Measurements from ENCODE around the gene ROS1. TPM values are rescaled to one million over a fixed set of nuclear protein-coding genes. Genes with fewer than 3 reads are reported as not detected.

Gene ROS1
- total RNA-seq, 1 experiment from 2014 or later: not detected

DNA sequence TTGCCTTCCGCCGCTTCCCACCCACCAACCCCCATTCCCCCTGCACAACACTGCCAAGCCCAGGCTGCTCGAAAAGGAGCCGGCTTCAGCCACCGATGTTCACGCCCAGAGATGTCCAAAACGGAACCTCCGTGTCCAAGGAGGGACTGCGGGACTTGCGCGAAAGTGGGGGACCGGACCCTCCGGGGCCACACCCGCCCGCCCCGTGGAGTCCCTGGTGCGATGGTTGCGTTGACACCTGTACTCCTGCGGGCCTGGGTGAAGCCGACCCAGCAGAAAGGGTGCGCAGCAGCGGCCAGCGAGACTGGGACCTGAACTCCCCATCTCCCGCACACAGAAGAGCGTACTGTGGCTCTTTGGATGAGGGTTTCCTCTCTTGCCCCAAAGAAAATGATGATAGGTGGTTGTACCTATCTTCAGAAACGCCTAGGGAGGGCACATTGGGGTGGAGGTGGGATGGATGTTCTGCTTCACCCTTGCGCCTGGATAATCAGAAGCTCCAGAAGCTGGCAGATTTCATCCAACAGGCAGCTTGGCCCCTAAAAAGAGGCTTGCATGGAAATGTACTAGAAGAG lies 162.3 kb downstream of the ROS1 start:
- Mint-ChIP-seq H3K36me3 (ENCODE audit: insufficient read depth in 1 of 3, low read depth in 3 of 3) (no peaks in the 10 kb centered on the region; a peak in 1 of 7 replicates), H3K27me3 (ENCODE audit: low read depth) (peaks cover 84% of the 10 kb centered on the region), H3K9me3 (no peaks in the 10 kb centered on the region; a peak in 1 of 5 replicates), H3K4me1 (peaks cover 16 to 27% of the 10 kb centered on the region in 2 experiments), H3K27ac (no peak overlapping the region), H3K4me3 (peak overlapping the region in 1 of 2 experiments; percentile 26; a peak in 1 of 5 replicates)
- Histone ChIP-seq H3K4me1 (ENCODE audit: insufficient read depth, low read length) (no peaks in the 10 kb centered on the region), H3K79me2 (ENCODE audit: insufficient read depth, low read length) (no peaks in the 10 kb centered on the region), H2AK5ac (ENCODE audit: insufficient read length, low read length) (no peak overlapping the region), H2AFZ (ENCODE audit: low read length) (no peak overlapping the region), H4K8ac (replicated peaks; ENCODE audit: insufficient read length, low read depth, low read length) (no peak overlapping the region), H2BK15ac (ENCODE audit: low read depth, low read length) (no peak overlapping the region), H4K20me1 (ENCODE audit: control insufficient read depth, insufficient read depth, insufficient read length) (no peaks in the 10 kb centered on the region), H3K14ac (ENCODE audit: insufficient read depth, low read length) (no peak overlapping the region), H3K27me3 (ENCODE audit: insufficient read depth, low read length) (peaks cover 50% of the 10 kb centered on the region), H2BK120ac (ENCODE audit: low read depth, low read length, poor library complexity, severe bottlenecking) (no peak overlapping the region), H3K18ac (ENCODE audit: insufficient read length, low read depth, low read length) (no peak overlapping the region), H3K23me2 (ENCODE audit: insufficient read length, low read depth, low read length, poor library complexity, severe bottlenecking) (peaks cover 12% of the 10 kb centered on the region), H2BK5ac (ENCODE audit: insufficient read length, low read length) (no peak overlapping the region), H4K91ac (ENCODE audit: insufficient read length, low read depth, low read length) (no peak overlapping the region), H3K23ac (ENCODE audit: insufficient read length, low read depth, low read length) (no peak overlapping the region), H3K79me1 (ENCODE audit: insufficient read depth, low read depth, low read length, poor library complexity, severe bottlenecking) (no peaks in the 10 kb centered on the region), H2BK12ac (ENCODE audit: insufficient read length, low read depth, low read length) (no peak overlapping the region), H3K9me3 (ENCODE audit: control insufficient read depth, low read depth, low read length) (no peaks in the 10 kb centered on the region), H2BK20ac (ENCODE audit: low read depth, low read length, poor library complexity, severe bottlenecking) (no peak overlapping the region), H3K56ac (ENCODE audit: insufficient read length, low read depth, low read length) (no peak overlapping the region), H3T11ph (ENCODE audit: low read length) (no peak overlapping the region), H4K5ac (ENCODE audit: insufficient read length, low read depth, low read length) (no peak overlapping the region), H3K9ac (ENCODE audit: extremely low read depth, insufficient read length, low read length) (no peak overlapping the region), H3K4me2 (ENCODE audit: insufficient read depth, insufficient read length, low read length) (no peak overlapping the region), H3K4ac (ENCODE audit: low read depth, low read length) (no peak overlapping the region), H3K27ac (ENCODE audit: insufficient read length, low read depth, low read length) (no peak overlapping the region)
- WGBS (ENCODE audit: extremely low coverage, insufficient read length, low lambda C conversion rate): no CpG with 5 or more reads among the region's 27 CpGs
- TF ChIP-seq, protein P1, sequence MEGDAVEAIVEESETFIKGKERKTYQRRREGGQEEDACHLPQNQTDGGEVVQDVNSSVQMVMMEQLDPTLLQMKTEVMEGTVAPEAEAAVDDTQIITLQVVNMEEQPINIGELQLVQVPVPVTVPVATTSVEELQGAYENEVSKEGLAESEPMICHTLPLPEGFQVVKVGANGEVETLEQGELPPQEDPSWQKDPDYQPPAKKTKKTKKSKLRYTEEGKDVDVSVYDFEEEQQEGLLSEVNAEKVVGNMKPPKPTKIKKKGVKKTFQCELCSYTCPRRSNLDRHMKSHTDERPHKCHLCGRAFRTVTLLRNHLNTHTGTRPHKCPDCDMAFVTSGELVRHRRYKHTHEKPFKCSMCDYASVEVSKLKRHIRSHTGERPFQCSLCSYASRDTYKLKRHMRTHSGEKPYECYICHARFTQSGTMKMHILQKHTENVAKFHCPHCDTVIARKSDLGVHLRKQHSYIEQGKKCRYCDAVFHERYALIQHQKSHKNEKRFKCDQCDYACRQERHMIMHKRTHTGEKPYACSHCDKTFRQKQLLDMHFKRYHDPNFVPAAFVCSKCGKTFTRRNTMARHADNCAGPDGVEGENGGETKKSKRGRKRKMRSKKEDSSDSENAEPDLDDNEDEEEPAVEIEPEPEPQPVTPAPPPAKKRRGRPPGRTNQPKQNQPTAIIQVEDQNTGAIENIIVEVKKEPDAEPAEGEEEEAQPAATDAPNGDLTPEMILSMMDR (conservative IDR thresholded peaks at IDR 0.05): no peak
- no peak for DNase-seq
